Neural crest cell (in vitro differentiated cells): ENCODE results near the gene CTSK. TPM values are rescaled to one million over a fixed set of nuclear protein-coding genes. Genes with fewer than 3 reads are reported as not detected.

Source experiments
- DNase-seq: peaks from one replicate; pipeline ENCODE4 v3.0.0; 2021; ENCODE audit warnings: low read depth, mixed read lengths, low spot score
- H3K27ac Mint-ChIP-seq: one replicate; pipeline ENCODE4 v1.8.0; 2021; ENCODE audit warnings: mild to moderate bottlenecking, mixed read lengths; ENCODE audit not compliant: unreplicated experiment
- H3K27me3 Mint-ChIP-seq: 2 replicates; pipeline ENCODE4 v1.8.0; 2021; ENCODE audit warnings: low read depth, mild to moderate bottlenecking, mixed read lengths
- H3K36me3 Mint-ChIP-seq: 2 replicates; pipeline ENCODE4 v1.8.0; 2021; ENCODE audit warnings: low read depth, mild to moderate bottlenecking, mixed read lengths
- H3K4me1 Mint-ChIP-seq: 2 replicates; pipeline ENCODE4 v1.8.0; 2021; ENCODE audit warnings: mixed read lengths
- H3K4me3 Mint-ChIP-seq: one replicate; pipeline ENCODE4 v1.8.0; 2021; ENCODE audit warnings: mild to moderate bottlenecking, mixed read lengths
- H3K9me3 Mint-ChIP-seq: 2 replicates; pipeline ENCODE4 v1.8.0; 2021; ENCODE audit warnings: mixed read lengths
- CTCF ChIP-seq: fragments of 200-600 bp; sonication (generic); conservative IDR thresholded peaks from 2 replicates; pipeline ENCODE4 v1.5.0; 2021; ENCODE audit warnings: antibody characterized with exemption, mild to moderate bottlenecking
- total RNA-seq: library from RNA; stranded (reverse); gene quantifications from 2 replicates; pipeline ENCODE4 v1.2.1, GENCODE V29; 2021

CTSK gene
- total RNA-seq, 1 donor from 2014 or later = 5.8 TPM

DNA sequence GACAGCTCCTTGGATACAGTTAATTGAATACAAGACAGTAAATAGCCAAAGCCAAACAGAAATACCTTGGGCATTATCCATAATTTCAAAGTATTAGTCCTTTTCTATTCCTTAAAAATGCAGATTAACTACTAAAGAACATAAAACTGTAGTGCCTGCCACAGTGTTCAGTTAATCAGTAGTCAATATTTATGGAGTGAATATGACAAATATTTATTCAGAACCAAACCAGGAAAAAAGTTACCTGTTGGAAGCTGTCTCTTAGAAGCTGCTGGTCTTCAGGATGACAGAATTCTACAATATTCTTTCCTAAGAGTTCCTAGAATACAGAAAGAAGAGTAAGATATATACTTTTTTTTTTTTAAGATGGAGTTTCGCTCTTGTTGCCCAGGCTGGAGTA, 18.2 kb upstream of the CTSK start:
- Mint-ChIP-seq H3K4me3 (no peak overlapping the region), H3K27ac (no peak overlapping the region), H3K36me3 (no peaks in the 10 kb centered on the region), H3K27me3 (no peaks in the 10 kb centered on the region), H3K4me1 (no peaks in the 10 kb centered on the region), H3K9me3 (no peaks in the 10 kb centered on the region)
- no peak for TF ChIP-seq CTCF
- DNase-seq = no peak

GRCh38 chr1:150820730-150821512, 12.9 kb upstream of the CTSK start:
- Mint-ChIP-seq H3K36me3 (peaks cover 3% of the 10 kb centered on the region), H3K9me3 (no peaks in the 10 kb centered on the region), H3K27ac (no peak overlapping the region), H3K4me1 (no peaks in the 10 kb centered on the region), H3K4me3 (no peak overlapping the region), H3K27me3 (no peaks in the 10 kb centered on the region)
- DNase-seq = no peak
- no peak for TF ChIP-seq CTCF

- Mint-ChIP-seq H3K27me3 (no peaks in the 10 kb centered on the region), H3K4me3 (no peak overlapping the region), H3K27ac (no peak overlapping the region), H3K36me3 (peaks cover 3% of the 10 kb centered on the region), H3K4me1 (no peaks in the 10 kb centered on the region), H3K9me3 (no peaks in the 10 kb centered on the region)
- no peak for DNase-seq
- no peak for TF ChIP-seq CTCF
These were observed 7.8 kb upstream of the CTSK start for GRCh38 chr1:150815871-150816270.

- Mint-ChIP-seq H3K9me3 (no peaks in the 10 kb centered on the region), H3K4me3 (no peak overlapping the region), H3K4me1 (no peaks in the 10 kb centered on the region), H3K27ac (no peak overlapping the region), H3K36me3 (peaks cover 3% of the 10 kb centered on the region), H3K27me3 (no peaks in the 10 kb centered on the region)
- TF ChIP-seq CTCF = peak; percentile 79
- DNase-seq = peak; percentile 36
These were observed 5.1 kb upstream of the CTSK start for GRCh38 chr1:150813028-150813707.

- Mint-ChIP-seq H3K27me3 (no peaks in the 10 kb centered on the region), H3K4me1 (no peaks in the 10 kb centered on the region), H3K36me3 (no peaks in the 10 kb centered on the region), H3K4me3 (no peak overlapping the region), H3K9me3 (no peaks in the 10 kb centered on the region), H3K27ac (no peak overlapping the region)
- TF ChIP-seq CTCF = no peak
- no peak for DNase-seq
These were observed 3.0 kb upstream of the CTSK start for GRCh38 chr1:150810958-150811659.
